Measurements from ENCODE around the gene IL1RAPL1.

- no peak for TF ChIP-seq CTCF (IDR thresholded peaks at IDR 0.05)
- TF ChIP-seq POLR2AphosphoS5 (IDR thresholded peaks at IDR 0.05), result no peak
Measured at GRCh38 chrX:29281078-29281742, 694.0 kb downstream of the IL1RAPL1 start.

Data from breast epithelium (tissue), 3 donors.